ENCODE measurements around the gene TIMMDC1.

TIMMDC1 gene

DNA sequence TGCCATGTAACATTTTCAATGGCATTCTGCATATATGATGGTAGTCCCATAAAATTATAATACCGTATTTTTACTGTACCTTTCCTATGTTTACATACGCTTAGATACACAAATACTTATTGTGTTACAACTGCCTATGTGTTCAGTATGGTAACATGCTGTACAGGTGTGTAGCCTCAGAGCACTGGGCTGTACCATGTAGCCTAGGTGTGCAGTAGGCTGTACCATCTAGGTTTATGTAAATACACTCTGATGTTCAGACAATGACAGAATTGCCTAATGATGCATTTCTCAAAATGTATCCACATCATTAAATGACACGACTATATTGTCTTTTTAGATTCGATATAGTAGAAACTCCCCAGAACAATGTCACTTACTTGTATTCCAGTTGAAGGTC, 38.4 kb downstream of the TIMMDC1 start:
- DNase-seq (ENCODE audit: low spot score), result no peak
- TF ChIP-seq, protein P1, sequence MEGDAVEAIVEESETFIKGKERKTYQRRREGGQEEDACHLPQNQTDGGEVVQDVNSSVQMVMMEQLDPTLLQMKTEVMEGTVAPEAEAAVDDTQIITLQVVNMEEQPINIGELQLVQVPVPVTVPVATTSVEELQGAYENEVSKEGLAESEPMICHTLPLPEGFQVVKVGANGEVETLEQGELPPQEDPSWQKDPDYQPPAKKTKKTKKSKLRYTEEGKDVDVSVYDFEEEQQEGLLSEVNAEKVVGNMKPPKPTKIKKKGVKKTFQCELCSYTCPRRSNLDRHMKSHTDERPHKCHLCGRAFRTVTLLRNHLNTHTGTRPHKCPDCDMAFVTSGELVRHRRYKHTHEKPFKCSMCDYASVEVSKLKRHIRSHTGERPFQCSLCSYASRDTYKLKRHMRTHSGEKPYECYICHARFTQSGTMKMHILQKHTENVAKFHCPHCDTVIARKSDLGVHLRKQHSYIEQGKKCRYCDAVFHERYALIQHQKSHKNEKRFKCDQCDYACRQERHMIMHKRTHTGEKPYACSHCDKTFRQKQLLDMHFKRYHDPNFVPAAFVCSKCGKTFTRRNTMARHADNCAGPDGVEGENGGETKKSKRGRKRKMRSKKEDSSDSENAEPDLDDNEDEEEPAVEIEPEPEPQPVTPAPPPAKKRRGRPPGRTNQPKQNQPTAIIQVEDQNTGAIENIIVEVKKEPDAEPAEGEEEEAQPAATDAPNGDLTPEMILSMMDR (IDR thresholded peaks at IDR 0.05; ENCODE audit: extremely low read depth, insufficient read depth, missing control alignments), result no peak
- in situ Hi-C loops (cut with MboI; ENCODE audit: low pct_unique_long_range_greater_than_20kb, low sequenced_read_pairs, unreplicated experiment), result no loop called here

DNA sequence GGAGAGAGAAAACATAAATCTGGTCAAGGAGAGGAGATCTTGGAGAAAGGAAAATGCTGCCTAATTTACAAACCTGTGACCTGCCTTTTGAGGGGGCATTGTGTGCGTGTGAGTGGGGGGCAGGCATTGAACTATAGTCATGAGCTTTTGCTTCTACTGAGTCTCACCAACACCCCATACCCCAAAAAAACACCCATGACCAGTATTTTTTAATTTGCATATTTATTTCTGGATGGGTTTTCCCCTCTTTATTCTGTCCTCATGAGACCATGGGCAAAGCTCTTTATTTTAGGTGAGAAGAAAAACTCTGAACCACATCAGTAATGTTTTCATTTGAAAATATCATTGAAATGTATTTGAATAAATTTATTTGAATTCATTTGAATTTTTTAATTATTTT, 40.4 kb downstream of the TIMMDC1 start:
- peak; percentile 21 for DNase-seq (ENCODE audit: low spot score)
- in situ Hi-C loops (cut with MboI; ENCODE audit: low pct_unique_long_range_greater_than_20kb, low sequenced_read_pairs, unreplicated experiment), result no loop called here

DNA sequence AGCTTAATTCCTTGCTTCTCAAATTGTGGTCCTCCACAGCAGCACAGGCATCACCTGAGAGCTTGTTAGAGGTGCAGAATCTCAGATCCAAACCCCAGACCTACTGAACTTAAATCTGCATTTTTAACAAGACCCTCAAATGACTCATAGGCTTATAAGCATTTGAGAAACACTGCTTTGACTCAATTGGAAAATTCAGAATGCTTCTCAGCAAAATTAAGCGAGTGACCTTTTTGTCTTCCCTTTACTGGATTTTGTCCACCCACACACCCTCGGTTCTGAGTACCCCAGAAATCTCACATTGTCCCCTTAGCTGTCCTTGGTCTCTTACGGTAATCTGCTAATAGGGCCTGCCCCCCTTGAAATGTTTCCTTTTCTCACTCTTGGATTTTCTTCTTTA, 43.2 kb downstream of the TIMMDC1 start:
- in situ Hi-C loops (cut with MboI; ENCODE audit: low pct_unique_long_range_greater_than_20kb, low sequenced_read_pairs, unreplicated experiment), result no loop called here
- TF ChIP-seq, protein P1 (IDR thresholded peaks at IDR 0.05; ENCODE audit: extremely low read depth, insufficient read depth, missing control alignments), result no peak
- no peak for DNase-seq (ENCODE audit: low spot score)

More for the DNA sequence above, 40.4 kb downstream of the TIMMDC1 start:
- TF ChIP-seq, protein P1 (IDR thresholded peaks at IDR 0.05; ENCODE audit: extremely low read depth, insufficient read depth, missing control alignments), result no peak

DNA sequence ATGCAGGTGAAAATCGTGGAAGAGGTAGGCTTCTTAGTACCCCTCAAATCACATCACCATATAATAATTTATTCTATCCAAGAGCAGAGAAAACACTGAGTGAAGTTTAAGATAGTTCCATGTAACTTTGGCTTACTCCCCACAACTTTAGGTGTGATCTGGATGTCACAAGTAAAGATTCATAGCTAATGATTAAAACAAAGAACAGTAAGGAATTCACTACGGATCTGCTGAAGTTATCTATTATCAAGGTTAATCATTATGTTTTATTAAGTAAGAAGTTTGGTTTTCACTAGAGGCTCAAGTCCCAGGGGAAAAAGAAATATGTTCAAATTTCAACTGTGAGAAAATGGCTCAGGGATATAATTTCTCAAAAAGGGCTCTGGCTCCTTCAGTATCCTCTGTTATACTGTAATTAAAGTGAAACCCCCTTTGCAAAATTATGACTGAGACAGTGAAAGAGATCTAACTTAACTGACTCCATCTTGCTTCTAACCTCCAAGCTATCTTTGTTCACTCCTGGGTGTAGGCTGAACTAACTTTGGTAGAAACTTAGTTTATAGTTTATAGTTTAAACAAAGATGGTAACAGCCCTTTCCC, 43.9 kb downstream of the TIMMDC1 start:
- TF ChIP-seq, protein P1 (IDR thresholded peaks at IDR 0.05; ENCODE audit: extremely low read depth, insufficient read depth, missing control alignments), result no peak
- in situ Hi-C loops (cut with MboI; ENCODE audit: low pct_unique_long_range_greater_than_20kb, low sequenced_read_pairs, unreplicated experiment), result no loop called here
- DNase-seq (ENCODE audit: low spot score), result no peak

DNA sequence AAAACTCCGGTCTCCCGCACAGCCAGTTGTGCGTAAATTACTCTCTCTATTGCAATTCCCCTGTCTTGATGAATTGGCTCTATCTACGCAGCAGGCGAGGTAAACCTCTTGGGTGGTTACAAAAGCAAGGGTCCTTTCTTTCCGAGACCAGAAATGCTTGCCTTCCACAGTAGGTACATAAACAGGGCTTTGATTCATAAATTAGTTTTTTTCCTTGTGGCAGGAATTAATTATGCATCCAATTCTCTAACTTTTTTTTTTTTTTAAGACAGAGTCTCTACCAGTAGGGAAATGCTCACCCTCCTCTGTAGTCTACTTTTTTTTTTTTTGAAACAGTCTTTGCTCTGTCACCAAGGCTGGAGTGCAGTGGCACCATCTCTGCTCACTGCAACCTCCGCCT, 44.8 kb downstream of the TIMMDC1 start:
- no peak for DNase-seq (ENCODE audit: low spot score)
- TF ChIP-seq, protein P1 (IDR thresholded peaks at IDR 0.05; ENCODE audit: extremely low read depth, insufficient read depth, missing control alignments), result no peak
- in situ Hi-C loops (cut with MboI; ENCODE audit: low pct_unique_long_range_greater_than_20kb, low sequenced_read_pairs, unreplicated experiment), result no loop called here

DNA sequence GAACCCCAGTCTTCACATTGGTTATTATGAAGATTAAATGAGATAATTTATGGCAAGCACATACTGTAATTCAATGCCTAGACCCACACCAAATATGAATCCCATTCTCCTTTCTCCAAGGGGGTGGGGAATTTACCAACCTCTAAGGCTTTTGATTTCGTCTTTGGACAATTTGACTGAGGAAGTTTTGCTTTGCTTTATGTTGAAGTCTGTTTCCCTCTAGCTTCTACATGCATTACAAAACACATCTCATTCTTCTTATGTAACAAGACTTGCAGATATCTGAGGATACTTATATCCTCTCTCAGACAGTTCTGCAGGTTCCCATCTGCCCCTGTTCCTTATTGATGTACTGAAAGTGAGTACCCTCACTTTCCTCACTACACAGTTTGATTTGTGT, 48.9 kb downstream of the TIMMDC1 start:
- no peak for DNase-seq (ENCODE audit: low spot score)
- in situ Hi-C loops (cut with MboI; ENCODE audit: low pct_unique_long_range_greater_than_20kb, low sequenced_read_pairs, unreplicated experiment), result no loop called here
- TF ChIP-seq, protein P1 (IDR thresholded peaks at IDR 0.05; ENCODE audit: extremely low read depth, insufficient read depth, missing control alignments), result no peak

All from GM13977 (cell line).